NCI-H187 treated with DMSO at 0.1 percent for 48 hours (cell line): ENCODE data around the gene ZP1.
"Not testable (repeated sequence)": the region's sequence is repeated elsewhere in the genome, so short reads cannot be mapped to it uniquely, and the experiment has no call there.

Experiments used
- DNase-seq: peaks from one replicate; lab custom pipeline; 2025; lab: John Stamatoyannopoulos, UW

ZP1 gene

DNA sequence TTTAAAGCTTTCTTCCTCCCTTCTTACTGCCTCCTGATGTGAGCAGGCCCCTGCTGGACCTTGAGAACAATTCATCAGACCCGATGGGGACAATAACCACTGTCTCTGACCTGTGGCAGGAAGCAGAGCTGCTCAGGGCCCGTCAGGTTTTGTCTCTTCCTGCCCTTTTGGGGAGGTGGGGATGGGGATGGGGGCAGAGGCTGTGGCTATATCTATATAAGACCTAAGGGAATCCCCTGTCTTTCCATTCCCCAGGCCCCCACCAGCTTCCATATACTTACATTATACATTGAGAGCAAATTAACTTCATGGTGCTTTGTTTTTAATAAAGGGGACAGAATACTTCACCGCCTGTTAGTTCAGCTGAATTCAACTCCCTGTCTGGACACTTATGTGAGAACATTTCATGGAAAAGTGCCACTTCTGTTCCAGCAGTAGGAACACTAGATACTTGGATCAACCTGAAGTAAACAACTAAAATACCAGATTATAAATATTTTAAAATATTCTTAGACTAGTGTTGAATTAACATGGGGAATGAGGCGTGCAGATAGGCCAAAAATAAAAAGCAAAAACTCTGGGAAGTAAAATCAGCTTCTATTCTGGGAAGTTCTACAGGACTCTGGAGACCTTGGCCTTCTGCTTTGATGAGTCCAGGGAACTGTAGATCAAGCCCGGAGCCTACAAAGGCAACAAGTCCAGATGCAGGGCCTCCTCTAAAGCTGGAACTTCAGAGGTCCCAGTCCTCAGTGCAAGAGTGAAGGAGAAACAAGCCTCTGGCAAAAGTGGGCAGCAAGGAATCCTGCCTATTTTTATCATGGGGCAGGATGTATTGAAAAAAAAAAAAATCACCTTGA is 11.1 kb downstream of the ZP1 start:
- no peak for DNase-seq

DNA sequence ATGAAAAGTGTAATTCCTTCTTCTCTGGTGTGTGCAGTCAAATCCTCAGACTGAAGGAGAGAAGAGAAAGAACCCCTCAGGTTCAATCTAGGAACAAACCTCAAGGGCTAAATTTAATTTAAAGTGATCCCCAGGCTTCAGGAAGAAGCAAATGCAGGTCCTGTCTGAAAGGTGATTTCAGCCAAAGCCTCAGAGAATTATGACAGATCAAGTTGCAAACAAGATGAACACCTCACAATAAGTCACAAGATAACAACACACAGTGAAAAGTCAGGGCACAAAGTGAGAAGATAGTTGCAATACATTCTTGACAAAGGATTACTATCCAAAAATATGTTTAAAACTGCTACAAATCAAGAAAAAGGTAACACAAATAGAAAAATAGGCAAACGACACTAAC is 11.8 kb downstream of the ZP1 start:
- DNase-seq, result no peak

DNA sequence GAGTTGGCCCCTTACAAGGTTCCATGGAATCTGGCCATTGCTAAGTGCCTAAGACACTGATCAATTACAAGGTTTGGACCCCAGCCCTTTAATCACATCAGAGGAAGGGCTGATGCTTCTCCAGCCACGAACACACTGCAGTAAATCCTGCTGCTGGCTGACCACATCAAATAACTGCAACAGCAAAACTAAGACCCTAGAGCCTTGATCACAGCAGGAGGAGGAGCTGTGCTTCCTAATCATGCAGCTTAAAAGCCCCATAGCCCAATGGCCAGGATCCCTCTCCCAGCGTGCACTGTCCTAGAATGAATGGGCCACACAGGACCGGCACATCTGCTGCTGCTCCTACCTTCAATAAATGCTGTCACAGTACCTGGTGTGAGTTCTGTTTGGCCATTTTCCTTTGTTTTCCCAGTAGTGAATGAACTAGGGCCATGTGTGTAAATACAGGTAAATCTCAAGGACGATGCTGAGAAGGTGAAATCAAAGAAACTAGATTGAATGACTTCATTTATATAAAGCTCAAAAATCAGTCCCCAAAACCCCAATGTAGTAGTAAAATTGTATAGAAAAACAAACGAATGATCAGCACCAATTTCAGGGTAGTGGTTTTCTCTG is 12.7 kb downstream of the ZP1 start:
- no peak for DNase-seq

DNA sequence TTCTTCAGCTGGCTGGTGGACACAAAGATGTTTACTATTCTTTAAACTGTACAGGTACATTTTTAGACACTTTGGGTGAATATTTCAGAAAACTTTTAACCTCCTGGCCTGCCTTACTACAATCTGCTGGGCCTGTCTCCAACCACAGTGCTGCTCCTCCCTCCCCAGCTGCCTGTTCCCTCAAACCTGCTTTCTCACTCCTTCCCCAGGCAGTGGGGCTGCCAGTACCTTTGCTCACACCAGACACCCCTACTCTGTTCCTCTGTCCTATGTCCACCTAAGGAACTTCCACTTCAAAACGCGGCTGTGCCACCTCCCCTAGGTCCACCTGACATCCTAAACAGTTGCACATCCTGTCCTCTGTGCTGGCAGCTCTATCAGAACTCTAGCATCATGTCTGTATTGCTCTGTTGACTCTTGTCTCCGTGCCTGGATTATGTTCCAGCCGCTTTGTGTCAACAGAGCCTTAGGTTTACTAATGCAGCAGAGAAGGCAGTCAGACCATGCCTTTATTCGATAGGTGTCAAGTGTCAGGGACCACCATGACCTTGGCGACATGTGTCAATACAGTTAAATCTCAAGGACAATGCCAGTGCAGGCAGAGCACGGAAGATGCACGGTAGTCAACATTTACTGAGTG is 13.4 kb downstream of the ZP1 start:
- DNase-seq, result peak; percentile 19

DNA sequence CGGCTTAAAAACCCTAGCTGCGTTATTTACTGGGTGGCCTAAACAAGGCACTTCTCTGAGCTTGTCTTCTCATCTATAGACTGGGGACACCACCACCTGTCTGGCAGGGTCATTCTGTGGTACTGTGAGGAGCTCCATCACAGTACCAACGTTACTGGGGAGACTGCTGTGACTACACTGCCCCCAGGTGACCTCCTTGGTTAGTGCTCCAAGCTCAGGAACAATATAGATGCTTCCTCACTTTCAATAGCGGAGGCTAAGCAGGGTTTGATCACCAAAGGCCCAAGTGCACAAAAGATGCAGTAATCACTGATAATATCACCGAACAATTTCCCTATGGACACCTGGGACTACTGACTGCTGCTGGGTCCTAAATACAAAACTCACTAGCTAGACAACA is 20.2 kb downstream of the ZP1 start:
- peak; percentile 17 for DNase-seq

DNA sequence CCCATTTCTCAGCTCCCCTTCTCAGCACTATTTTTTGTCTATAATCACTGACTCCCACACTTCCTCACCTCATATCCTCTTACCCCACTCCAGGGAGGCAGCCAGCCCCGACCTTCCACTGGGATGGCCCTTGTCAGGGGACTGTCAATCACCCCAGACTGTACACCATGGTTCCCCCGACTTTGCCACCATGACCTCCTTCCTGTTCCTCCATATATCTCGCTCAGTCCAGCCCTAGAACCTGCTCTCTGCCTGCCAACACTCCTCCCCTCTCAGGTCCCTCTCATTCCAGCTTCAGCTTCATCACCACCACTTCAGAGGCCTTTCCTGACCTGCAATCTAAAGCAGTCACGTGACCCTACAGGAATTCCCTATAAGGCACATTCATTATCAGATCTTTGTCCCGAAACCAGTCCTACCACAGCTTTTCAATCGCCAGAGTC is 22.5 kb downstream of the ZP1 start:
- no peak for DNase-seq

DNA sequence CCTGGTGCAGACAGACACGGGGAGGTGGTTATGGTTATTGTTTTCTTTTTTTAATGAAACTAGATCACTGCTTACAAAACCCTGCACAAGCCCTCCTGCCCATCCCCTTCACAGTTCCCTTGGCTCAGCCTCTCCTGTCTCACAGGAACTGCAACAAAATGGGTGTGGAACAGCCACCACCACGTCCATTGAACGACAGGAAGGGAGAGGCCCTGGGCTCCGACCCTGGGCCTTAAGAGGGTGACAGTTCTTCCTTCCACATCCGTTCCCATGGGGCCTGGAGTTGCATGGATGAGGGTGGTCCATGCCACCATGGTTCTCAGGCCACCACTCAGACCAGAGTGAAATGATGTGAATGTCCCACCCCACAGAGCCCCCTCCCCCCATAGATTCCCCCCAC is 23.4 kb downstream of the ZP1 start:
- no peak for DNase-seq

DNA sequence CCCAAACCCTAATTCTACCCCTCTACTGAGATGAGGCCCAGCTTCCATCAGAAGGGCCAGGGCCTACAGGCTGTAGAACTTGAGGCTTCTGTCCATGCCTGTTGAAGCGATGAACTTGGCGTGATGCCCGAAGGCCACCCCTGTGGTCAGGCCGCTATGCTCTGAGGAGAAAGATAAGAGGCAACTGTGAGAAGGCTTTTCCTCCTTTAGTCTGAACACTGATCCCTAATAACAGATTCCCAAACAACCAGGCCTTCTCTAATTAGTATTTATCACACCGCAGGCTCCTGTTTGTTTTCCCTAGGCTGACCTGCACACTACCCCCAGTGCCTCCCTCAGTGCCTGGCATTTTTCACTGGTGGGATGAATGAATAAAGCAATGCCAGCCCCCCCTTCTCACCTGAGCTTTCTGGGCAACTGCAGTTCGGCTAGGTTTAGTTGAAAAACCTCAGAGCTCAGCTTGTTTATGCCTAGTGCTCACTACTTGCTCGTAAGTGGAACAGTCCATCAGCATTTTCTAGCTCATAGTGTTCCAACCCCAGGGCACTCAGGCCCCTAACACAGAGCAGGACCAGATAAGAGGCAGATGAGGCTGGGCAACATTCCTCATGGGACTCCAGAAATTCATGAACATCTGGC is 23.9 kb downstream of the ZP1 start:
- no peak for DNase-seq

DNA sequence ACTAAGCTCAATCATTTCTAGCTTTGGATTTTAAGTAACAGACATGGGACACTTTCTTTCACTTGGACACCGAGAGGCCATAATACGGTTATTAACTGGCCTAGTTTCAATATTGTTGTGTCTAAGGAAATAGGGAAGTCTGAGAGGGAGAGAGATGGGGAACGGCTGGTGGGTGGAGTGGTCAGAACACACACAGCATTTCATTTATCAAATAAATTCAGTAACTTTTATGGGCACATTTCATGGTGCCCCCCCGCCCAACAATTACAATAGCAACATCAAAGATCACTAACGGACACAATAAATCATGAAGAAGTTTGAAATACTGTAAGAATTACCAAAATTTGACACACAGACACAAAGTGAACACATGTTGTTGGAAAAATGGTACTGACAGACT is 28.3 kb downstream of the ZP1 start:
- no peak for DNase-seq

DNA sequence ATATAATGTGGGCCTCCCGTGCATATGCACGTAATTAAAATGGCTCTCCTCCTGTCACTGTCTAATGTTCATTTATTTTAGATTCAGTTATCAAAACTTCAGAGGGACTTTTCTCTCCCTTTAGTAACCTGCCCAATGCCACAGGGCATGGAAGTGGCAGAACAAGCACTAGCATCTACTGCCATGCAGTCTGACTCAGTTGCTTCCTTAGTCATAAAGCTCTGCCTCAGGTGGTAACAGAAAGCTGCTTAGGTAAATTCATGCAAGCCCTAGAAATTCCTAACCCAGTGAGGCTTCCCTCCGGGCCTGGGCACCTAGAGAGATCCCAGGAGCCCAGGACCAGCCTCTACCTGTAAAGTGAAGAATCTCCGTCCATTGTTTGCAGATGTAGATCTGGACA is 30.2 kb downstream of the ZP1 start:
- DNase-seq, result no peak

DNA sequence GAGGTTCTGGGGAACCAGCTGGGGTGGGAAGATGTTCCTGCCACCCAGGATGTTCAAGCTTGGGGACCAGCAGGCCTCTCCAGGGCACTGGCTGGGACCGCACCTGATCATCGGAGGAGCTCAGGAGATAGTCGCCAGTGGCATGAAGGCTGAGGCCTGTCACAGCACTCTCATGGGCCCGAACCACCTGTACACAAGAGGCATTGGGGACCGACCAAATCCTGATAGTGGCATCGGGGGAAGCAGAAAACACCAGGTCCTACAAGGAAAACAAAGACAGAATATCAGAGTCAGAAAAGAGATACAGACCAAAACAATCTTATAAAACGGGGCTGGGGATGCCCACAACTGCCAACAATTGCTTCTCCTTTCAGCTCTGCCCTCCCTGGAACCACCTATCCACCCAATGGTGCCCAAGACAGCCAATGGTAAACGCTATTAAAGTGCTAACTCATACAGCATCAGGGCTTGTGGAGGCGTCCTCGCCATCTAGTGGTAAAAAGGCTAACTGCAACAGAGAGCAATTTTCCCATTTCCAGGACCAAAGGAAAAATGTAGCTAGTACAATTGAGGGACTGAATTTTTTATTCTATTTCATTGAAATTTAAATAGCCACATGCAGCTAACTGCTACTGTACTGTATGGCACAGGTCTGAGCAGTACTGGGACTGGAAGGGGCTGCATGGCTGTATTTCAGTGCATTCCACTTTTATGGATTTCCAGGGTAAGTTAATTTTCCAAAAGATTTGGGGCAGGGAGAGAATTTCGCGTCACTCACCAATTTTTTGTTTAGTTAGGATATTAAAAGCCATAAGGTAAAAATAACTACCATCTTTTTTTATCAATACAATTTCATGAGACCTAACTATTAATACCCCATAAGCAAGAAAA is 31.9 kb downstream of the ZP1 start:
- DNase-seq, result no peak

DNA sequence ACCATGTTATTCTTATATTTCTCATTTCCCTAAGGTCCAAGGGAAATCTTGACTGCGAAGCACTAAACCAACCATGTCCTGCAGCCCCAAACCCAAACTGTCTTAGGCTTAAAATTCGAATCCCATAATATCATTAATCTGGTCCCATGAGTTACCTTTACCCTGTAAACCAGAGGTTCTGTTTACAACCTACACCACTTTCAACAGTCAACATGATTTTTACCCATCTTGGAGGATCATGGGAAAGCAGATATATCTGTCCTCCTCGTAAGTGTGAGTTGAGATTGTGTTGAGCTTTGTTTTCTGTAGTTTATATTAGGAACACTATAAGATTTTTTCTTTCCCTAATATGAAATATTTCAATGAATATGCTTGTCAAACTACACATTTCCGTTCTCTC is 32.6 kb downstream of the ZP1 start:
- DNase-seq, result no peak

DNA sequence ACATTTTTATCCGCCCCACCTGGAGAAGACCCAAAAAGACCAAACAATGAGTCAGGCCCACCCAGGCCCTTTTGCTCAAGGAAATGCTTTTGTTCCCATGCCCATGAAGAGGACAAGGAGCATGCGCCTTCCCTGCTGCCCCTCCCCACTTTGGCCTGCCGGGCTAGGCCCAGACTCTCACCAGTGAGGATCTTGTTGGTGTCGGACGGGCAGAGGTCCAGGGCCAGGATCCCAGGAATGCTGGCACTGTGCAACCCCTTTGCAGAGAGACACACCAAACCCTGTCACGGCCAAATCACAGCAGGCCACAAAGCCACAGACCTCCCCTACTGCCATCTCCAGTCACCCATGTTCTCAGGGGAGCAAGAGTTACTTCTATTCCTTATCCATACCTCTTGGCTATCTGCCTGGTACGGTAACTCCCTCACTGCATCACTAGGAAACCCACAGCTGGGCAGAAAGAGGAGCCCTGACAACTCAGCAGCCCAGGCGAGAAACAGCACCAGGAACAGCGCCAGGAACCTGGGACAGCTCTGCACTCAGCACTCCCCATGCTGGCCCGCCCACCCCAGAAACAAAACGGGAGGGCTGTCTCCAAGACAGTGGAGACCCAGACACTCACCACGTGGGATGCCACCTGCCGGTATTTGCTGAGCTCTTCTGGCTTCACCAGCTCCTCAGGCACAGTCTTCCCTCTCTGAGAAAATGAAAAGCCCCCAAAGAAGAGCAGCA is 33.5 kb downstream of the ZP1 start:
- DNase-seq, result no peak

DNA sequence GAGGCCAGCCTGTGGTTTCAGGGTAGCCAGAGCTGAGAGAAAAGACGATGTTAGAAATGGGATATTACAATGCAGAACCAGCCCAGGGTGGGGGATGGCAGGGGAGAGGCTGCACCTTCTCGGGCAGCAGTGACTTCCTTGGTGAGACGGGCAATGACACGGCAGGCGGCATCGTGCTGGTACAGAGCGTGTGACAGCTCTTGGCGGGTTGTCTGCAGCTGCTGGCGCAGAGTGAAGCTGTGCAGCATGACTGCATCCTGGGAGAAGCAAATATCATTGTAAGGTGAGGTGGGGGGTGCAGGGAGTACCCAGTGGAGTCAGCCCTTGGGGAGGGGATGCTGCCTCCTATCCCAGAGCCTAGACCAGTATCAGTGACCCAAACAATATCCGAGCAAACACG is 35.3 kb downstream of the ZP1 start:
- DNase-seq, result no peak

DNA sequence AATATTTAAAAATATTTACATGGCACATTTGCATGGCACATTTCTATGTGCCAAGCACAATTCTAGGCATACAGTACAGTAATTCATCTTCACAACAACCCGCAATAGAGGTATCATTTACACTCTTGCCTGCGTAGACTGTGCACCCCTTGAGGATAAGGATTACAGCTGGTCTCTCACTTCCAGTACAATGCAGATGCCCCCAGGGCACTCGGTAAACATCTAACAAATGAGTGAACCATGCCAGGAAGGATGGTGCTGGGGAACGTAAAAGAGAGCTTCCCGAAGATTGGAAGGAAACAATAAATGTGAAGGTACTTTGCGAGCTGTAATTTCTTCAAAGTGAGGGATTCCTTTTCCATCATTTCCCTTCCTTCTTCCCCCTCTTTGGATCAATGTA is 37.7 kb downstream of the ZP1 start:
- DNase-seq, result no peak

DNA sequence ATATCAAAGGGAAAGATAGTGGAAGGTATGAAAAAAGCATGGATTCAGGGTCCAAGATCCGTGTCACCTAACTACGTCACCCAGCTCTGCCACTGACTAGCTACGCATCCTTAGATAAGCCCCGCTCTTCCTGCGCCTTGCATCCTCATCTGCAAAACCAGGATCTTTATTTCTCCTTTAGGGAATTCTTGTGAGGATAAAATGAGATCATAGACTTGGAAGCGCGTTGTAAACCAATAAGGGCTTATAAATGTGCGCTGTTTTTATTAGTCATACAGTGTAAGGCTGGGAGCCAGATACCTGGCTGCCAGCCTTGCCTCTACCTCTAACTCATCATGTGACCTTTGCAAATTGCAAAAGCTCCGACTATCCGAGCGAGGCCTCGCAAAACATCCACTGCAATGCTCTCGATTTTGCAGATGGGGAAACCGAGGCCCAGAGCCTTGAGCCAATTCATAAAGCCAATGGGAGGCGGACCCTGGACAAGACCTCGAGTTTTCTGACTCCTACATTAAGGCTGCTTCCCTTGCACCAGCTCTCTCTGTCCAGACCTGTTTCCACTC is 38.3 kb downstream of the ZP1 start:
- no peak for DNase-seq

DNA sequence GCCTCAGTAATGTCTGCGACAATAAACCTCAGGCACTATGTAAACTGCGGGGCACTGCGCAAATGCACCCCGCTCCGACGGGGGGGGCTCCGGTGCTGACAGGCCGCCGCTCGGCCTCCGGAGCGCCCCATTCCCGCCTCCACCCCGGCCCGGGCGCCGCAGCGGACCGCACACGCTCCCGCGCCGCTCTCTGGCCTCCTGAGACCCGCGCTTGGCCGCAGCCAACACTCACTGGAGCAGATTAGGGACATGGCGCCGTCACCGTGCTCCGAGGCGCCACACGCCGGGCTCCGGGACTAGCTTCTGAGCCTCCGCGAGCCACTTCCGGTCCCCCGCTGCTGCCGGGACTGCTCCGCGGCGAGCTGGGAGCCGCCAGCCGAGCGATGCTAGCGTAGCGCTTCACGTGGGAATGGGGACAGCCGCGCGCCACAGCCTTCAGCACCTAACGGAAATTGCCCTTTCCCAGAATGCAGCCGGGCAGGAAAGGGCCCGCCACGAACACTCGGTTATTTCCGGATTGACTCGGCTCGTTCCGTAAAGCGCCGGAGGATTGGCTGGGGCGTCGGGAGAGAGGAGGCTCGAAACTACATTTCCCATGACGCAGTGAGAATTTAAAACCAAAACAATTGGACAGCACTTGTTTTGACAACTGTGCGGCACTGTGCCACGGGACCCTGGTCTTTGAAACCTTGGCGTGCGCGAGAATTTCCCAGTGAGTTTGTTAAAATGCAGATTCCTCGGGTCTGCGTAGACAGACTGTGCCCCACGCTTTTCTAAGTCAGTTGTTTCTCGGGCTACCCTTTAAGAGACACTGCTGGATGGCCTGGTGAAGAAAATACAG is 39.0 kb downstream of the ZP1 start, which contains the start of gene PRPF19:
Gene PRPF19 (minus strand): TSS at position 454 of the 841 bp plus-strand sequence. CDS start 203 bp downstream, at position 251.
- peak; percentile 80 for DNase-seq

DNA sequence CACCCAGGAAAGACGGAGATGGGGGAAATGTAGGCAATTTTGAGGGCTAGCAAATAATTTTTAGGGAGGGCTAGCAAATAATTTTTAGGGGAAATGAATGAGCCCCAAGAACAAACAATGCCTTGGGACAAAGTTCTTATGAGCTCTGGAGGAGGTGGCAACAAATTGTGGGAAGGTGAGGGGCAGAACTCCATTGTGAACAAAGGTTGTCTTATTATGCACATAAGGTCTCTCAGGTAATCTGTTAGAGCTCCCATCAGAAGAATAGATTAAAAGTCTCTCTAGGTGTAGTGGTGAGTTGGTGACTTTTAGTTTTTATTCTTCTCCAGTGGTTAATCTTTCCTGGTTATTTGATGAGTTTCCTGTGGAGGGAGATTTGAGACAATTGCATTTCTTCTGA is 41.5 kb downstream of the ZP1 start:
- DNase-seq, result no peak

DNA sequence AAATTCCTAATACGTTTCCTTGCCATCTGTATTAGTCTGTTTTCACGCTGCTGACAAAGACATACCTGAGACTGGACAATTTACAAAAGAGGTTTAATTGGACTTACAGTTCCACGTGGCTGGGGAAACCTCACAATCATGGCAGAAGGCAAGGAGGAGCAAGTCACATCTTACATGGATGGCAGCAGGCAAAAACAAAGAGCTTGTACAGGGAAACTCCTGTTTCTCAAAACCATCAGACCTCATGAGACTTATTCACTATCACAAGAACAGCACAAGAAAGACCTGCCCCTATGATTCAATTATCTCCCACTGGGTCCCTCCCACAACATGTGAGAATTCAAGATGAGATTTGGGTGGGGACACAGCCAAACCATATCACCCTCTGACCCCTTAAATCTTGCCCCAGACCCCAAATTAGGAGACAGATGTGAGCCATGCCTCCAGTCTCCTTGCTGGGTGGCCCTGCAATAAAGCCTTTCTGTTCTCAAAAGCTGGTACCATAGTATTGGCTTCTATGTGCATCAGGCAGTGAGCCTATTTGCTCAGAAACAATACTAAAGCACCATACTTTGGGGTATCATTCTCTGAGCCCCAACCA is 42.4 kb downstream of the ZP1 start:
- not testable (repeated sequence) for DNase-seq
